Amniotic epithelial cell (primary cell): ENCODE results near the gene SEC14L3.

Experiments used
- DNase-seq: peaks from one replicate; pipeline ENCODE4 v3.0.0-alpha.2; 2010; ENCODE audit warnings: low read depth

SEC14L3 gene

GRCh38 chr22:30422481-30423300, 49.1 kb downstream of the SEC14L3 start:
- DNase-seq: peak; percentile 89

- DNase-seq: no peak
Measured at GRCh38 chr22:30421695-30422480, 49.9 kb downstream of the SEC14L3 start.

- peak; percentile 95 for DNase-seq
Measured at GRCh38 chr22:30420347-30421125, 51.3 kb downstream of the SEC14L3 start.

- DNase-seq: no peak
Measured at GRCh38 chr22:30416837-30417236, 55.0 kb downstream of the SEC14L3 start.

GRCh38 chr22:30416403-30416802, 55.4 kb downstream of the SEC14L3 start:
- DNase-seq: no peak

- no peak for DNase-seq
Measured at GRCh38 chr22:30414525-30415047, 57.2 kb downstream of the SEC14L3 start.

- no peak for DNase-seq
Measured at GRCh38 chr22:30413745-30414524, 57.9 kb downstream of the SEC14L3 start.

- DNase-seq: no peak
Measured at GRCh38 chr22:30413001-30413400, 58.8 kb downstream of the SEC14L3 start.

GRCh38 chr22:30411780-30412179, 60.0 kb downstream of the SEC14L3 start:
- no peak for DNase-seq
